ENCODE results near the gene MSN. TPM values are rescaled to one million over a fixed set of nuclear protein-coding genes. Genes with fewer than 3 reads are reported as not detected.

The MSN gene
- total RNA-seq, 1 donor from 2014 or later: 107 TPM

DNA sequence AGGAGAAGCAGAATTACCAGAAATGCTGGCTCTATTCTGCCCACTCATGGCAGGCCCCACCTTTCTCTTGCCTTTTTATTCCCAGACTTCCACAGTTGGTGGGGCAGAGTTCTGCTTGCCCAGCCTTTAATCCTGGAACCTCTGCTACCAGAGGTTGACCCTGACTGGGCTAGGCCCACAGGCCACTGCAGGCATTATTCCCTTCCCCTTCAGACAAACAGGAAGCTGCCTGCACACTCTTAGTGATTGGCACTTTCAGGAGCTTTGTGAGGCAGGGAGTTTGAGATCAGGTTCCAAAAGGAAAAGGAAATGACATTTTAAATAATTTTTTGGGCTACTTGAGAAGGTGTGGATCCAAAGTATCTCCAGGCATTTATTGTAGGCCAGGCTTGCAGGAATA is 18.8 kb downstream of the MSN start:
- Histone ChIP-seq H3K9me3 (replicated peaks) (no peaks in the 10 kb centered on the region), H3K36me3 (no peaks in the 10 kb centered on the region), H3K4me3 (no peak overlapping the region), H3K27me3 (ENCODE audit: low read depth) (no peaks in the 10 kb centered on the region), H3K4me1 (peaks cover 97% of the 10 kb centered on the region), H3K27ac (replicated peaks) (peak overlapping the region; percentile 30)
- DNase-seq: no peak
- TF ChIP-seq, protein P1, sequence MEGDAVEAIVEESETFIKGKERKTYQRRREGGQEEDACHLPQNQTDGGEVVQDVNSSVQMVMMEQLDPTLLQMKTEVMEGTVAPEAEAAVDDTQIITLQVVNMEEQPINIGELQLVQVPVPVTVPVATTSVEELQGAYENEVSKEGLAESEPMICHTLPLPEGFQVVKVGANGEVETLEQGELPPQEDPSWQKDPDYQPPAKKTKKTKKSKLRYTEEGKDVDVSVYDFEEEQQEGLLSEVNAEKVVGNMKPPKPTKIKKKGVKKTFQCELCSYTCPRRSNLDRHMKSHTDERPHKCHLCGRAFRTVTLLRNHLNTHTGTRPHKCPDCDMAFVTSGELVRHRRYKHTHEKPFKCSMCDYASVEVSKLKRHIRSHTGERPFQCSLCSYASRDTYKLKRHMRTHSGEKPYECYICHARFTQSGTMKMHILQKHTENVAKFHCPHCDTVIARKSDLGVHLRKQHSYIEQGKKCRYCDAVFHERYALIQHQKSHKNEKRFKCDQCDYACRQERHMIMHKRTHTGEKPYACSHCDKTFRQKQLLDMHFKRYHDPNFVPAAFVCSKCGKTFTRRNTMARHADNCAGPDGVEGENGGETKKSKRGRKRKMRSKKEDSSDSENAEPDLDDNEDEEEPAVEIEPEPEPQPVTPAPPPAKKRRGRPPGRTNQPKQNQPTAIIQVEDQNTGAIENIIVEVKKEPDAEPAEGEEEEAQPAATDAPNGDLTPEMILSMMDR (IDR thresholded peaks at IDR 0.05; ENCODE audit: borderline replicate concordance): no peak
- intact Hi-C loops (cut with micrococcal nuclease): no loop called here

DNA sequence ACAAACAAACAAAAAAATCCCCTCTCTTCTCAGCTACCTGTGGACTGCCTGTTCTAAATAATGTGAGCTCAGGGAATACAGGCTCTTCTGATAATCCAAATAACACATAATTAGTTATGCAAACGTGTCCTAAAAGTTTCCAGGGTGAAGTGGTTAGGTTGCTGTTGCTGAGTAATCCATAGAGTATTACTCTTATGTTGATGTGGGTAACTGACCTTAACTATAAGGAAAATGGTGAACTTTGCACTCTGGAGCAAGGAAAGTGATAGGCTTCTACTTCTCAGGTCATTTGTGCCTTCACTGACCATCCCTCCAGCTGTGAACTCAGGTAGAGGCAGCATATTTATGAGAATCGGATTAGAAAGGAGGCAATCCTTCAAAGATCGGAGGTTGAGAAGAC is 19.9 kb downstream of the MSN start:
- TF ChIP-seq, protein P1 (IDR thresholded peaks at IDR 0.05; ENCODE audit: borderline replicate concordance): no peak
- Histone ChIP-seq H3K4me3 (no peak overlapping the region), H3K27ac (replicated peaks) (peak overlapping the region; percentile 38), H3K9me3 (replicated peaks) (no peaks in the 10 kb centered on the region), H3K4me1 (peaks cover 97% of the 10 kb centered on the region), H3K27me3 (ENCODE audit: low read depth) (no peaks in the 10 kb centered on the region), H3K36me3 (no peaks in the 10 kb centered on the region)
- DNase-seq: no peak
- intact Hi-C loops (cut with micrococcal nuclease): no loop called here

DNA sequence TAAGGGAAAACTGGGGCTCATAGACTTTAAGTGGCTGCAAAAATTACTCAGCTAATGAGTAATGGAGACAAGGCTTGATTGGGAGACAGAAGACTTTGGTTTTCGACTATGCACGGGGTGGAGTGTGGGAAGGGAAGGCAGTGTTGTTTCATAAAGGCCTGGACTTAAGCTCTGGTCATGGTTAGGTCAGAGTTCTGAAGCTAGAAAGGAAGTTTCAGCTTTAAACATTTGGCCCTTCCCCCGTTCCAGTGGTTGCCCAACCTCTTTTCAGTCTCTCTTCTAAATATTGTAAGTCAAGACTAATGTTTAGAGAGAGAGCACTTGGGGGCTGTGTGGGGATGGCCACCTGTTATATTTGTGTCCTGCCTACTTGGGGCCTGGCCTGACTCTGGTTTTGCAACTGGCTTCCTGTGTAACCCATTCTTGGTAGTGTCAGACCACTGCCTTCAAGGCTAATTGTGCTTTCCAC is 21.0 kb downstream of the MSN start:
- intact Hi-C loops (cut with micrococcal nuclease): no loop called here
- no peaks in the 10 kb centered on the region for H3K9me3 ChIP-seq (replicated peaks)
- H3K4me1 ChIP-seq: peaks cover 98% of the 10 kb centered on the region
- no peak for DNase-seq
- no peak overlapping the region for H3K4me3 ChIP-seq
- H3K36me3 ChIP-seq: no peaks in the 10 kb centered on the region
- H3K27me3 ChIP-seq (ENCODE audit: low read depth): no peaks in the 10 kb centered on the region
- TF ChIP-seq, protein P1 (IDR thresholded peaks at IDR 0.05; ENCODE audit: borderline replicate concordance): no peak
- peak overlapping the region; percentile 38 for H3K27ac ChIP-seq (replicated peaks)

DNA sequence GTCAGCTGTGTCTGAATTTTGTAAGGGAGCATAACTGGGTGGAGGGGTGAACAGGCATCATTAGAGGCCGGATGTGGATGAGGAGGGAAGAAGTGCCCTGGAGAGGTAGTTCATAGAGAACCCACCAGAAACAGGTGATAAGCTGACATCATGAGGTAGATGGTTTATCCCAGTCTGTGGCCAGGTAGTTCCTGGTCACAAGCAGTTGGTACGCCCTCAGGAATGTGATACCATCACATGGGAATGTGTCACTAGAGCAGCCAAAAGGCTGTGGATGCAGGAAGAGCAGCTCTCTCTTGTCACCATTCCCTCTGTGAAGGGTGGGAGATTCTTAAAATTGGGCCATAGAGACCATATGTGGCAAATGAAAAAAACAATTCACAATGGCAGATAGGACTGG is 21.9 kb downstream of the MSN start:
- no peaks in the 10 kb centered on the region for H3K9me3 ChIP-seq (replicated peaks)
- H3K27ac ChIP-seq (replicated peaks): peak overlapping the region; percentile 56
- no peak overlapping the region for H3K4me3 ChIP-seq
- no peaks in the 10 kb centered on the region for H3K36me3 ChIP-seq
- TF ChIP-seq, protein P1 (IDR thresholded peaks at IDR 0.05; ENCODE audit: borderline replicate concordance): no peak
- DNase-seq: no peak
- intact Hi-C loops (cut with micrococcal nuclease): no loop called here
- peaks cover 98% of the 10 kb centered on the region for H3K4me1 ChIP-seq
- no peaks in the 10 kb centered on the region for H3K27me3 ChIP-seq (ENCODE audit: low read depth)

DNA sequence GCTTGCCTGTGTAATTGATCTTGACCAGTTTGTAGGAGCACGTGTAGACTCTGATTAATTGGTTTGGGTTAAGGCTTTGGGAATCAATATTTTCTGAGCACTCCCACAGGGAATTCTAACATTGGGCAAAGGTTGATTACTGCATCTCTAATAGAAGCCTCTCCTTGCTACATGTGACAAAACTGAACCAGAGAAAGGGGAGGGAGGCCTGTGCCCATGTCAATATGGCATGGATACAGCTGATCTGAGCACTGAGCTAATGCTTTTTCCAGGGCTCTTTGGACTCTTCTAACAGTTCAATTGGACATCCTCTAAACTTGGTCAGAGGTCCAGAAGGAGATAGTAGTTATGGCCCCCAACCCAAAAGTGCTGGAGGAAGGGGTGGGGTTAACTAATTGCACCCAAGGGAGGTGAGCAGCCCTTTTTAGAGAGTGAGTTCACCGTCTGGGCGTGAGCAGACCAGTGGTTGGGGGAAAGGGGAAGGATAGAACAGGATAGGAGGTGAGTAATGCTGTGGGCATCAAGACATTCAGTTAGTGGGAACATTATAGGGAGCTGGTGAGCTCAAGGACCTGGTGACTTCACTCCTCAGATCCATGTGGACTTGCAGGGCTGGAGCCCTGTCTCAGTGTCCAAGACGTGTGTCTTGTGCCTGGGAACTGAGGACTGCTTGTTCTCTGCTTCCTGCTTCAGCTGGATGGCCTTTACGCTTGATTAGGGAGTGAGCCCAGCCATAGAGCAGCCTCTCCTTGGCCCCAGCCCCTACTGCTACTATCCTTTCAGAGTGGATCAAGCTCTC is 22.8 kb downstream of the MSN start:
- peaks cover 95% of the 10 kb centered on the region for H3K4me1 ChIP-seq
- DNase-seq: no peak
- intact Hi-C loops (cut with micrococcal nuclease): no loop called here
- no peaks in the 10 kb centered on the region for H3K36me3 ChIP-seq
- H3K4me3 ChIP-seq: no peak overlapping the region
- no peaks in the 10 kb centered on the region for H3K9me3 ChIP-seq (replicated peaks)
- H3K27me3 ChIP-seq (ENCODE audit: low read depth): no peaks in the 10 kb centered on the region
- TF ChIP-seq, protein P1 (IDR thresholded peaks at IDR 0.05; ENCODE audit: borderline replicate concordance): no peak
- H3K27ac ChIP-seq (replicated peaks): peak overlapping the region; percentile 56

All from left ventricle myocardium inferior (tissue), 1 donor.